Hepatocyte (in vitro differentiated cells): ENCODE data around the gene SFRP2. TPM values are rescaled to one million over a fixed set of nuclear protein-coding genes. Genes with fewer than 3 reads are reported as not detected.

Experiments used
- DNase-seq: peaks from one replicate; pipeline ENCODE4 v3.0.0-alpha.2; 2016; ENCODE audit warnings: low spot score
- H2AFZ ChIP-seq: fragments of 200-600 bp; sonication (generic); 2 replicates; pipeline ENCODE4 v1.6.0; 2016; ENCODE audit warnings: antibody characterized with exemption, mild to moderate bottlenecking
- H3K27ac ChIP-seq: fragments of 200-600 bp; sonication (generic); 2 replicates; pipeline ENCODE4 v1.5.1; 2016; ENCODE audit warnings: mild to moderate bottlenecking
- H3K27me3 ChIP-seq: fragments of 200-600 bp; sonication (generic); 2 replicates; pipeline ENCODE4 v1.6.1; 2016
- H3K36me3 ChIP-seq: fragments of 200-600 bp; sonication (generic); replicated peaks from 2 replicates; pipeline ENCODE4 v1.5.1; 2016; ENCODE audit warnings: low read depth; ENCODE audit not compliant: insufficient read depth
- H3K4me1 ChIP-seq: fragments of 200-600 bp; sonication (generic); 2 replicates; pipeline ENCODE4 v1.5.1; 2016; ENCODE audit warnings: mild to moderate bottlenecking, moderate library complexity; ENCODE audit not compliant: insufficient read depth
- H3K4me2 ChIP-seq: fragments of 200-600 bp; sonication (generic); 2 replicates; pipeline ENCODE4 v1.6.0; 2016
- H3K4me3 ChIP-seq: fragments of 200-600 bp; sonication (generic); 2 replicates; pipeline ENCODE4 v1.5.1; 2016; ENCODE audit warnings: mild to moderate bottlenecking
- H3K79me2 ChIP-seq: fragments of 200-600 bp; sonication (generic); 2 replicates; pipeline ENCODE4 v1.6.0; 2017; ENCODE audit warnings: mild to moderate bottlenecking
- H3K9me2 ChIP-seq: fragments of 200-600 bp; sonication (generic); replicated peaks from 2 replicates; pipeline ENCODE4 v1.6.0; 2017; ENCODE audit warnings: mild to moderate bottlenecking; ENCODE audit not compliant: insufficient read depth
- H3K9me3 ChIP-seq: fragments of 200-600 bp; sonication (generic); 2 replicates; pipeline ENCODE4 v1.5.1; 2016; ENCODE audit warnings: low read depth, mild to moderate bottlenecking
- H4K20me1 ChIP-seq: fragments of 200-600 bp; sonication (generic); 2 replicates; pipeline ENCODE4 v1.6.0; 2016; ENCODE audit warnings: mild to moderate bottlenecking; ENCODE audit not compliant: insufficient read depth, poor library complexity, severe bottlenecking
- EZH2 ChIP-seq: fragments of 200-600 bp; sonication (generic); IDR thresholded peaks from 2 replicates; pipeline ENCODE4 v1.6.1; 2016; ENCODE audit warnings: antibody characterized with exemption, mild to moderate bottlenecking, borderline replicate concordance
- EZH2phosphoT487 ChIP-seq: fragments of 200-600 bp; sonication (generic); IDR thresholded peaks from one replicate; pipeline ENCODE4 v1.6.1; 2018; ENCODE audit warnings: antibody characterized with exemption, mild to moderate bottlenecking, low read depth, moderate library complexity; ENCODE audit not compliant: unreplicated experiment, severe bottlenecking
- WGBS: methylation state at CpG from one replicate; pipeline ENCODE4 v1.1.6; 2016; ENCODE audit warnings: low lambda C conversion rate; ENCODE audit errors: missing lambda C conversion rate; 5-methylcytosine and 5-hydroxymethylcytosine counted together
- polyA plus RNA-seq: library from polyadenylated mRNA; unstranded; fragments of >200 nt; fragmentation: Nextera tagmentation; extraction: Ambion mirVana; gene quantifications from 2 replicates; pipeline ENCODE4 v1.2.1, GENCODE V29; 2016
- total RNA-seq: library from RNA; depleted of rRNA; stranded (reverse); fragments of >200 nt; gene quantifications from 2 replicates; pipeline ENCODE4 v1.2.3, GENCODE V29; 2014
- TF ChIP-seq, protein P1 (sequence below): fragments of 200-600 bp; sonication (generic); IDR thresholded peaks from 2 replicates; pipeline ENCODE4 v1.5.1; 2016; ENCODE audit warnings: antibody characterized with exemption, mild to moderate bottlenecking; ENCODE audit not compliant: poor library complexity

SFRP2 gene
- total and polyA plus RNA-seq, 2 experiments from 2014 or later, result 15.0 to 42.8 TPM

DNA sequence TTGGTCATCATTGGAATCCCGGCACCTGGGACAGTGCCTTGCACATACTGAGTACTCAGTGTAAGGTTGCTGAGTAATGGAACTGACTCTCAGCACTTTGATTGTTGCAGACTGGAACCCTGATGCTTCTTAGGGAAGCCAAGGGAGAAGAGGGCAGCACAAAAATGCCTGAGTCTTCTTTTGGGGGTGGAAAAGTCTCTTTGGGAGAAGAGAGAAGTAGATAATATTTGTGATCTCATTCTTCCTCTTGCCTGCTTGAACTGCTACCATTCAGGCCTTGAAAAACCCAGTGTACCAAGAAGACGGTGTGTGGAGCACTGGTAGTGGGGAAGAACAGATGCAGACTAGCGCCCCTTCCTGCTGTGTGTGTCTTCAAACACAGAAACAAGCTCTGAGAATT is 12.3 kb downstream of the SFRP2 start:
- WGBS, result 88% methylated on average over 3 of the region's 3 CpGs
- Histone ChIP-seq H3K79me2 (no peaks in the 10 kb centered on the region), H3K36me3 (no peaks in the 10 kb centered on the region), H3K4me1 (no peaks in the 10 kb centered on the region), H3K27me3 (peaks cover 6% of the 10 kb centered on the region), H4K20me1 (no peaks in the 10 kb centered on the region), H3K27ac (no peak overlapping the region), H3K4me3 (no peak overlapping the region), H2AFZ (no peak overlapping the region), H3K4me2 (no peak overlapping the region), H3K9me2 (no peaks in the 10 kb centered on the region), H3K9me3 (no peaks in the 10 kb centered on the region)
- no peak for DNase-seq
- TF ChIP-seq, protein P1, sequence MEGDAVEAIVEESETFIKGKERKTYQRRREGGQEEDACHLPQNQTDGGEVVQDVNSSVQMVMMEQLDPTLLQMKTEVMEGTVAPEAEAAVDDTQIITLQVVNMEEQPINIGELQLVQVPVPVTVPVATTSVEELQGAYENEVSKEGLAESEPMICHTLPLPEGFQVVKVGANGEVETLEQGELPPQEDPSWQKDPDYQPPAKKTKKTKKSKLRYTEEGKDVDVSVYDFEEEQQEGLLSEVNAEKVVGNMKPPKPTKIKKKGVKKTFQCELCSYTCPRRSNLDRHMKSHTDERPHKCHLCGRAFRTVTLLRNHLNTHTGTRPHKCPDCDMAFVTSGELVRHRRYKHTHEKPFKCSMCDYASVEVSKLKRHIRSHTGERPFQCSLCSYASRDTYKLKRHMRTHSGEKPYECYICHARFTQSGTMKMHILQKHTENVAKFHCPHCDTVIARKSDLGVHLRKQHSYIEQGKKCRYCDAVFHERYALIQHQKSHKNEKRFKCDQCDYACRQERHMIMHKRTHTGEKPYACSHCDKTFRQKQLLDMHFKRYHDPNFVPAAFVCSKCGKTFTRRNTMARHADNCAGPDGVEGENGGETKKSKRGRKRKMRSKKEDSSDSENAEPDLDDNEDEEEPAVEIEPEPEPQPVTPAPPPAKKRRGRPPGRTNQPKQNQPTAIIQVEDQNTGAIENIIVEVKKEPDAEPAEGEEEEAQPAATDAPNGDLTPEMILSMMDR, result no peak
- TF ChIP-seq EZH2 (no peak), EZH2phosphoT487 (no peak)

GRCh38 chr4:153773236-153773690 is 15.6 kb downstream of the SFRP2 start:
- no peaks in the 10 kb centered on the region for H3K79me2 ChIP-seq
- no peaks in the 10 kb centered on the region for H3K9me2 ChIP-seq
- no peaks in the 10 kb centered on the region for H4K20me1 ChIP-seq
- H3K27ac ChIP-seq, result no peak overlapping the region
- TF ChIP-seq EZH2phosphoT487 (no peak), EZH2 (no peak)
- TF ChIP-seq, protein P1, result peak; percentile 25
- no peaks in the 10 kb centered on the region for H3K27me3 ChIP-seq
- no peak for DNase-seq
- H3K36me3 ChIP-seq, result no peaks in the 10 kb centered on the region
- 72% methylated on average over 2 of the region's 2 CpGs for WGBS
- no peak overlapping the region for H2AFZ ChIP-seq
- no peaks in the 10 kb centered on the region for H3K4me1 ChIP-seq
- no peak overlapping the region for H3K4me2 ChIP-seq
- H3K9me3 ChIP-seq, result no peaks in the 10 kb centered on the region
- H3K4me3 ChIP-seq, result no peak overlapping the region

GRCh38 chr4:153771046-153771445 is 17.8 kb downstream of the SFRP2 start:
- no peaks in the 10 kb centered on the region for H4K20me1 ChIP-seq
- H3K79me2 ChIP-seq, result no peaks in the 10 kb centered on the region
- no peak overlapping the region for H2AFZ ChIP-seq
- H3K27ac ChIP-seq, result no peak overlapping the region
- TF ChIP-seq EZH2, result no peak
- no peak for TF ChIP-seq EZH2phosphoT487
- TF ChIP-seq, protein P1, result no peak
- no peak for DNase-seq
- H3K4me3 ChIP-seq, result no peak overlapping the region
- no peaks in the 10 kb centered on the region for H3K9me3 ChIP-seq
- no peaks in the 10 kb centered on the region for H3K36me3 ChIP-seq
- H3K4me2 ChIP-seq, result no peak overlapping the region
- no peaks in the 10 kb centered on the region for H3K27me3 ChIP-seq
- no peaks in the 10 kb centered on the region for H3K4me1 ChIP-seq
- no peaks in the 10 kb centered on the region for H3K9me2 ChIP-seq

GRCh38 chr4:153766758-153767157 is 22.1 kb downstream of the SFRP2 start:
- no peak overlapping the region for H2AFZ ChIP-seq
- H3K79me2 ChIP-seq, result no peaks in the 10 kb centered on the region
- H3K9me3 ChIP-seq, result no peaks in the 10 kb centered on the region
- no peaks in the 10 kb centered on the region for H4K20me1 ChIP-seq
- TF ChIP-seq, protein P1, result no peak
- TF ChIP-seq EZH2phosphoT487 (no peak), EZH2 (no peak)
- DNase-seq, result no peak
- no peak overlapping the region for H3K27ac ChIP-seq
- no peak overlapping the region for H3K4me2 ChIP-seq
- no peak overlapping the region for H3K4me3 ChIP-seq
- peaks cover 11% of the 10 kb centered on the region for H3K4me1 ChIP-seq
- peaks cover 2% of the 10 kb centered on the region for H3K27me3 ChIP-seq
- no peaks in the 10 kb centered on the region for H3K9me2 ChIP-seq
- H3K36me3 ChIP-seq, result no peaks in the 10 kb centered on the region
- 96% methylated on average over 6 of the region's 6 CpGs for WGBS
